Colonic mucosa (tissue), 4 donors: ENCODE measurements around the gene LRRFIP2. TPM values are rescaled to one million over a fixed set of nuclear protein-coding genes. Genes with fewer than 3 reads are reported as not detected.
"Not testable (repeated sequence)": the region's sequence is repeated elsewhere in the genome, so short reads cannot be mapped to it uniquely, and the experiment has no call there.

Experiments
- DNase-seq: peaks from one replicate; pipeline ENCODE4 v3.0.0-alpha.2; 2020
- H3K27ac ChIP-seq: fragments of 200-600 bp; one replicate; pipeline ENCODE4 v1.8.0; 2021
- H3K27me3 ChIP-seq: fragments of 200-600 bp; one replicate; pipeline ENCODE4 v1.8.0; 2021
- H3K36me3 ChIP-seq: fragments of 200-600 bp; one replicate; pipeline ENCODE4 v1.8.0; 2021
- H3K4me1 ChIP-seq: fragments of 200-600 bp; one replicate; pipeline ENCODE4 v1.8.0; 2021; ENCODE audit warnings: mild to moderate bottlenecking
- H3K4me3 ChIP-seq: fragments of 200-600 bp; one replicate; pipeline ENCODE4 v1.8.0; 2021
- H3K9ac ChIP-seq, 2 donors: one replicate each; pipeline ENCODE4 v1.7.0; 2013; ENCODE audit warnings: control low read depth in 2 of 2, low read depth in 2 of 2, low read length in 2 of 2
- H3K9me3 ChIP-seq: fragments of 200-600 bp; one replicate; pipeline ENCODE4 v1.8.0; 2021
- CTCF ChIP-seq: fragments of 200-600 bp; IDR thresholded peaks from one replicate; pipeline ENCODE4 v1.8.0; 2022; ENCODE audit warnings: antibody characterized with exemption, mild to moderate bottlenecking
- intact Hi-C: fragments of 100-400 bp; cut with DNase I; formaldehyde crosslinking; loops from one replicate; pipeline ENCODE4 v1.14.1; 2022
- total RNA-seq, 2 donors: library from RNA; stranded (reverse); fragmentation: NEBNext Ultra II Directional in 1 of 2; extraction: Animal tissue kit (Norgen Biotek cat#: 25700) in 1 of 2; gene quantifications; one replicate each; pipeline ENCODE4 v1.2.1, GENCODE V29; 2021
- donor health status: healthy.
- donor health status: DM: no; HTN: no; CAD: no.
- donor health status: DM: no; HTN: no; CAD: no.

LRRFIP2 gene
- total RNA-seq, 2 donors from 2014 or later = 87.0 to 120 TPM

DNA sequence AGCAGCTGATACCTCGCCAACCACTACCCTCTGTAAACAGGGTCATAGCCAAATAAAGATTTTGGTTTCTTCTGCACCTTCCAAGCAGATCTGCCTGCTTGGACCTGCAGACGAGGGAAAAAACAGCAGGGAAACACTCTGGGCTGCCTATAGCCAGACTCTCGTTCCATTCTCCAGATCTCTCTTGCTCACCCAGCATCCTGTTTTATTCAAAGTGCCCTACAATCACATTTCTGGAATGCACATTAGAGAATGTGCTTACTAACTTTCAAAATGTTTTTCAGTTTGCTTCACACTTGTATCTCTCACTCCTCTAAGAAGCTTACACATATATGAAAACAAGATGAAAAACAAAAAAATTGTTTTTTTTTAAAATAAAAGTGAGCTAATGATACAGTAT is 109.6 kb downstream of the LRRFIP2 start:
- no peaks in the 10 kb centered on the region for H3K27me3 ChIP-seq
- DNase-seq = no peak
- no peak for TF ChIP-seq CTCF
- no peak overlapping the region for H3K27ac ChIP-seq
- no peak overlapping the region for H3K4me3 ChIP-seq
- H3K4me1 ChIP-seq = no peaks in the 10 kb centered on the region
- no peaks in the 10 kb centered on the region for H3K9me3 ChIP-seq
- intact Hi-C loops = loop anchor here (10.0 kb wide), 1 partner anchor 120 kb away; no protein-coding TSS in a partner anchor
- H3K36me3 ChIP-seq = no peaks in the 10 kb centered on the region
- no peak overlapping the region for H3K9ac ChIP-seq

- no peak for DNase-seq
- intact Hi-C loops = no loop called here
- Histone ChIP-seq H3K4me1 (peaks cover 3% of the 10 kb centered on the region), H3K27me3 (no peaks in the 10 kb centered on the region), H3K9ac (no peak overlapping the region), H3K4me3 (no peak overlapping the region), H3K36me3 (no peaks in the 10 kb centered on the region), H3K9me3 (no peaks in the 10 kb centered on the region), H3K27ac (no peak overlapping the region)
- TF ChIP-seq CTCF = no peak
Measured at GRCh38 chr3:37058117-37058516, 116.3 kb downstream of the LRRFIP2 start.

GRCh38 chr3:37056826-37057225 is 117.6 kb downstream of the LRRFIP2 start:
- H3K9me3 ChIP-seq = no peaks in the 10 kb centered on the region
- no peak overlapping the region for H3K27ac ChIP-seq
- no peaks in the 10 kb centered on the region for H3K27me3 ChIP-seq
- DNase-seq = no peak
- no peak for TF ChIP-seq CTCF
- H3K36me3 ChIP-seq = peaks cover 4% of the 10 kb centered on the region
- no peak overlapping the region for H3K4me3 ChIP-seq
- intact Hi-C loops = no loop called here
- H3K4me1 ChIP-seq = peaks cover 3% of the 10 kb centered on the region
- no peak overlapping the region for H3K9ac ChIP-seq

DNA sequence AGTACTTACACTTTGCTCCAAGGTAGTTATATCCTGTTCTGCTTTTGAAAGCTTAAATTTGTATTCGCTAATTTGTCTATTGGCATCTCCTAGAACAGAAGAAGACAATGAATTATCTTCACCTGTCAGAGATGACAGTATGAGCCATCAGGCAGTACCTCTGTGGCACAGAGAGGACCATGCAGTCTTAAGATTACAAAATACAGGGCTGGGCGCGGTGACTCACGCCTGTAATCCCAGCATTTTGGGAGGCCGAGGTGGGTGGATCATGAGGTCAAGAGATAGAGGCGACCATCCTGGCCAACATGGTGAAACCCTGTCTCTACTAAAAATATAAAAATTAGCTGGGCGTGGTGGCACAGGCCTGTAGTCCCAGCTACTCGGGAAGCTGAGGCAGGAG is 119.3 kb downstream of the LRRFIP2 start:
- H3K36me3 ChIP-seq, H3K4me3 ChIP-seq, H3K27me3 ChIP-seq, DNase-seq, H3K9ac ChIP-seq, H3K9me3 ChIP-seq, intact Hi-C loops, H3K4me1 ChIP-seq: not testable (repeated sequence)
- peak overlapping the region; percentile 26 for H3K27ac ChIP-seq

DNA sequence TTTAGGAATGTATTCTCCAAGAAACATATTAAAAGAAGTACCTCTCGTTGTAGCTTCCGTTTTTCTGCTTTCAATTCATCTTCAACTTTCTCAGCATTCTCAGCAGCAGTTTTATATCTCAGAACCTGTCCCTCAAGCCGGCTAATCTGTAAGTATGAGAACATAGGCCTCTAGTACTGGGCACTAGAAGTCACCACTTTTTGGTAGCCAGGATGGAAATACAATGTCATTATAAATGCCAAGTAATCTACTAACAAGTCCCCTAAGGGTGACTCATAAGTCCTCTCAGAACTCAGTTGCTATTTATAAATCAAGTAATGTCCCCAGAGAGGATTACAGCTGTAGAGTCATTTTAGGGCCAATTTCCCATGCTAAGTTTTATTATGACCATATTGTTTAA is 120.0 kb downstream of the LRRFIP2 start:
- peak overlapping the region; percentile 26 for H3K27ac ChIP-seq
- H3K9ac ChIP-seq = no peak overlapping the region
- intact Hi-C loops = no loop called here
- no peaks in the 10 kb centered on the region for H3K9me3 ChIP-seq
- no peak overlapping the region for H3K4me3 ChIP-seq
- peaks cover 9% of the 10 kb centered on the region for H3K36me3 ChIP-seq
- DNase-seq = no peak
- H3K27me3 ChIP-seq = no peaks in the 10 kb centered on the region
- TF ChIP-seq CTCF = no peak
- H3K4me1 ChIP-seq = peaks cover 3% of the 10 kb centered on the region

- no peak for DNase-seq
- TF ChIP-seq CTCF = no peak
- H3K27ac ChIP-seq = peak overlapping the region; percentile 15
- no peaks in the 10 kb centered on the region for H3K9me3 ChIP-seq
- H3K36me3 ChIP-seq = peaks cover 9% of the 10 kb centered on the region
- peaks cover 3% of the 10 kb centered on the region for H3K4me1 ChIP-seq
- no peak overlapping the region for H3K9ac ChIP-seq
- no peak overlapping the region for H3K4me3 ChIP-seq
- H3K27me3 ChIP-seq = no peaks in the 10 kb centered on the region
- intact Hi-C loops = no loop called here
Measured at GRCh38 chr3:37053753-37054152, 120.6 kb downstream of the LRRFIP2 start.
